GM18520 (cell line): ENCODE results near the gene FRY.

Experiments used
- ATAC-seq: cut with Tn5 transposase; IDR thresholded peaks from one replicate; pipeline ENCODE4 v1.9.1; 2021; ENCODE audit not compliant: unreplicated experiment

FRY gene

GRCh38 chr13:32347651-32348050, 316.1 kb downstream of the FRY start:
- ATAC-seq: no peak
